WTC11 (cell line): ENCODE measurements around the gene UBE2D2. TPM values are rescaled to one million over a fixed set of nuclear protein-coding genes. Genes with fewer than 3 reads are reported as not detected.

ENCODE experiments used
- ATAC-seq: fragments of 200-7000 bp; cut with Tn5 transposase; 2 replicates; pipeline ENCODE4 v1.10.0; 2021; ENCODE audit warnings: mild to moderate bottlenecking, moderate library complexity
- CTCF ChIA-PET: fragments of 300-600 bp; sonication (Branson Sonifier 250); formaldehyde crosslinking; loops from one replicate; lab custom pipeline; 2021; ENCODE audit warnings: antibody characterized with exemption; lab: Charles Lee
- POLR2A ChIA-PET: fragments of 350-600 bp; sonication (Branson Sonifier 250); formaldehyde crosslinking; loops from one replicate; lab custom pipeline; 2021; ENCODE audit warnings: antibody characterized with exemption; lab: Charles Lee
- DNase-seq: peaks from one replicate; pipeline ENCODE4 v3.0.0; 2021; ENCODE audit warnings: low spot score
- H3K27ac Mint-ChIP-seq: 2 replicates; pipeline ENCODE4 v1.8.0; 2021; ENCODE audit warnings: mixed read lengths
- H3K27me3 Mint-ChIP-seq: 2 replicates; pipeline ENCODE4 v1.8.0; 2021; ENCODE audit warnings: low read depth, mild to moderate bottlenecking, moderate library complexity, mixed read lengths
- H3K36me3 Mint-ChIP-seq: 2 replicates; pipeline ENCODE4 v1.8.0; 2021; ENCODE audit warnings: mixed read lengths
- H3K4me1 Mint-ChIP-seq: 2 replicates; pipeline ENCODE4 v1.8.0; 2022; ENCODE audit warnings: mixed read lengths
- H3K4me3 Mint-ChIP-seq: 2 replicates; pipeline ENCODE4 v1.8.0; 2021; ENCODE audit warnings: mild to moderate bottlenecking, moderate library complexity, mixed read lengths
- H3K9me3 Mint-ChIP-seq: 2 replicates; pipeline ENCODE4 v1.8.0; 2021; ENCODE audit warnings: mixed read lengths
- AFF4 ChIP-seq: sonication (generic); formaldehyde crosslinking; IDR thresholded peaks from 2 replicates; pipeline ENCODE4 v1.8.1; 2023; ENCODE audit warnings: mild to moderate bottlenecking, missing genetic modification reagents, borderline replicate concordance
- ATF2 ChIP-seq: sonication (generic); formaldehyde crosslinking; IDR thresholded peaks from 2 replicates; pipeline ENCODE4 v1.8.1; 2022; ENCODE audit warnings: low read depth, missing genetic modification reagents, borderline replicate concordance
- CBFB ChIP-seq: sonication (generic); formaldehyde crosslinking; IDR thresholded peaks from 2 replicates; pipeline ENCODE4 v1.8.1; 2022; ENCODE audit warnings: mild to moderate bottlenecking, low read depth, missing genetic modification reagents
- EMX1 ChIP-seq: fragments of 250-450 bp; sonication (Bioruptor Pico); IDR thresholded peaks from 2 replicates; pipeline ENCODE4 v1.8.0; 2021; ENCODE audit warnings: mild to moderate bottlenecking
- GTF2I ChIP-seq: fragments of 250-450 bp; sonication (Bioruptor Pico); conservative IDR thresholded peaks from 2 replicates; pipeline ENCODE4 v1.4.0; 2021; ENCODE audit warnings: mild to moderate bottlenecking
- IRF1 ChIP-seq: sonication (generic); formaldehyde crosslinking; IDR thresholded peaks from 2 replicates; pipeline ENCODE4 v1.8.0; 2023; ENCODE audit warnings: missing genetic modification reagents
- JUN ChIP-seq: sonication (generic); formaldehyde crosslinking; IDR thresholded peaks from 2 replicates; pipeline ENCODE4 v1.8.0; 2023; ENCODE audit warnings: mild to moderate bottlenecking, missing genetic modification reagents
- MAX ChIP-seq: sonication (generic); formaldehyde crosslinking; IDR thresholded peaks from 2 replicates; pipeline ENCODE4 v1.8.0; 2022; ENCODE audit warnings: mild to moderate bottlenecking, missing genetic modification reagents
- NR1H2 ChIP-seq: sonication (generic); formaldehyde crosslinking; IDR thresholded peaks from 2 replicates; pipeline ENCODE4 v1.9.0; 2021; ENCODE audit warnings: mild to moderate bottlenecking, moderate library complexity, missing genetic modification reagents
- RELA ChIP-seq: sonication (generic); formaldehyde crosslinking; IDR thresholded peaks from 2 replicates; pipeline ENCODE4 v1.8.1; 2022; ENCODE audit warnings: missing genetic modification reagents, mild to moderate bottlenecking, borderline replicate concordance
- SP1 ChIP-seq: sonication (generic); formaldehyde crosslinking; conservative IDR thresholded peaks from 2 replicates; pipeline ENCODE4 v1.8.1; 2022; ENCODE audit warnings: missing genetic modification reagents
- TCF7 ChIP-seq: sonication (generic); formaldehyde crosslinking; IDR thresholded peaks from 2 replicates; pipeline ENCODE4 v1.8.0; 2022; ENCODE audit warnings: mild to moderate bottlenecking, low read depth, missing genetic modification reagents, moderate library complexity
- ZNF281 ChIP-seq: sonication (generic); formaldehyde crosslinking; IDR thresholded peaks from 2 replicates; pipeline ENCODE4 v1.8.0; 2023; ENCODE audit warnings: mild to moderate bottlenecking, missing genetic modification reagents
- ZNF532 ChIP-seq: fragments of 250-450 bp; sonication (Bioruptor Pico); IDR thresholded peaks from 2 replicates; pipeline ENCODE4 v1.9.0; 2021; ENCODE audit warnings: mild to moderate bottlenecking, borderline replicate concordance
- total RNA-seq: library from RNA; stranded (reverse); gene quantifications from 3 replicates; pipeline ENCODE4 v1.2.3, GENCODE V29; 2021

Gene UBE2D2
- total RNA-seq, 1 experiment from 2014 or later, result 183 TPM

GRCh38 chr5:139513852-139514485 lies 47.2 kb upstream of the UBE2D2 start:
- peaks cover 11% of the 10 kb centered on the region for H3K36me3 Mint-ChIP-seq
- peaks cover 17% of the 10 kb centered on the region for H3K4me1 Mint-ChIP-seq
- H3K27ac Mint-ChIP-seq, result no peak overlapping the region; the same call in 1 of the 2 replicates
- H3K4me3 Mint-ChIP-seq, result no peak overlapping the region
- ChIA-PET CTCF (interaction anchor here (0.6 to 8.4 kb wide), 34 partner anchors 8 to 1064 kb away, joined by 3 to 208 read pairs (median 4); partner anchors contain the start of genes DNAJC18, ECSCR, SPATA24 and STING1), POLR2A (interaction anchor here (0.5 to 1.1 kb wide), 5 partner anchors 74 to 172 kb away, joined by 3 to 7 read pairs (median 3); partner anchors contain the start of genes CXXC5 and DNAJC18)
- ATAC-seq (no peak), DNase-seq (no peak)
- H3K27me3 Mint-ChIP-seq, result peaks cover 10% of the 10 kb centered on the region
- no peak for TF ChIP-seq MAX (CRISPR knock-in tag)
- TF ChIP-seq GTF2I, result no peak
- no peak for TF ChIP-seq ZNF281 (CRISPR knock-in tag)
- no peak for TF ChIP-seq EMX1
- no peak for TF ChIP-seq ZNF532 (CRISPR knock-in tag)
- TF ChIP-seq ATF2, result no peak
- TF ChIP-seq IRF1 (CRISPR knock-in tag), result no peak
- TF ChIP-seq TCF7 (CRISPR knock-in tag), result no peak
- no peak for TF ChIP-seq NR1H2 (CRISPR knock-in tag)
- TF ChIP-seq RELA (CRISPR knock-in tag), result no peak
- no peak for TF ChIP-seq AFF4 (CRISPR knock-in tag)
- no peak for TF ChIP-seq CBFB (CRISPR knock-in tag)
- no peak for TF ChIP-seq SP1
- no peak for TF ChIP-seq JUN
- peaks cover 14% of the 10 kb centered on the region for H3K9me3 Mint-ChIP-seq
